Loucy (cell line): ENCODE measurements around the gene COBLL1.
A peak's percentile ranks its signal among the peaks of the same experiment; 100 is the strongest.

Experiments
- H2AFZ ChIP-seq: fragments of 200-600 bp; sonication (generic); 2 replicates; pipeline ENCODE4 v1.6.0; 2016; ENCODE audit warnings: antibody characterized with exemption, mild to moderate bottlenecking, low read length, moderate library complexity
- H3F3A ChIP-seq: fragments of 200-600 bp; 2 replicates; pipeline ENCODE4 v1.6.0; 2016; ENCODE audit warnings: antibody characterized with exemption, low read depth, mild to moderate bottlenecking
- H3K27me3 ChIP-seq: fragments of 200-600 bp; sonication (generic); 2 replicates; pipeline ENCODE4 v1.6.1; 2014; ENCODE audit warnings: low read length, mild to moderate bottlenecking; ENCODE audit not compliant: insufficient read depth, poor library complexity, severe bottlenecking
- H3K36me3 ChIP-seq: fragments of 200-600 bp; sonication (generic); 2 replicates; pipeline ENCODE4 v1.6.1; 2016; ENCODE audit warnings: low read length; ENCODE audit not compliant: insufficient read depth
- H3K4me1 ChIP-seq: fragments of 200-600 bp; sonication (generic); 2 replicates; pipeline ENCODE4 v1.5.1; 2014; ENCODE audit warnings: low read length, mild to moderate bottlenecking; ENCODE audit not compliant: insufficient read depth, poor library complexity, severe bottlenecking
- H3K4me2 ChIP-seq: fragments of 200-600 bp; sonication (generic); 2 replicates; pipeline ENCODE4 v1.6.0; 2014; ENCODE audit warnings: antibody characterized with exemption, low read length, low read depth, mild to moderate bottlenecking; ENCODE audit not compliant: poor library complexity, severe bottlenecking
- H3K4me3 ChIP-seq: fragments of 200-600 bp; sonication (generic); 2 replicates; pipeline ENCODE4 v1.5.1; 2014; ENCODE audit warnings: low read length, mild to moderate bottlenecking, mixed read lengths; ENCODE audit not compliant: poor library complexity, severe bottlenecking
- H3K79me2 ChIP-seq: fragments of 200-600 bp; sonication (generic); 2 replicates; pipeline ENCODE4 v1.6.1; 2014; ENCODE audit warnings: low read length; ENCODE audit not compliant: insufficient read depth
- H3K9ac ChIP-seq: fragments of 200-600 bp; sonication (generic); 2 replicates; pipeline ENCODE4 v1.6.0; 2014; ENCODE audit warnings: mild to moderate bottlenecking, low read depth, low read length, moderate library complexity; ENCODE audit not compliant: poor library complexity, severe bottlenecking
- H3K9me2 ChIP-seq: fragments of 200-600 bp; sonication (generic); replicated peaks from 2 replicates; pipeline ENCODE4 v1.6.1; 2016; ENCODE audit warnings: low read depth, low read length, mixed read lengths
- H3K9me3 ChIP-seq: fragments of 200-600 bp; sonication (generic); 2 replicates; pipeline ENCODE4 v1.6.1; 2014; ENCODE audit warnings: mild to moderate bottlenecking, antibody characterized with exemption, low read length, low read depth; ENCODE audit not compliant: insufficient read depth
- H4K20me1 ChIP-seq: fragments of 200-600 bp; sonication (generic); 2 replicates; pipeline ENCODE4 v1.6.0; 2014; ENCODE audit warnings: antibody characterized with exemption, low read length, mild to moderate bottlenecking; ENCODE audit not compliant: insufficient read depth, poor library complexity, severe bottlenecking
- CTCF ChIP-seq: fragments of 200-600 bp; sonication (generic); conservative IDR thresholded peaks from 2 replicates; pipeline ENCODE4 v1.5.1; 2014; ENCODE audit warnings: mild to moderate bottlenecking, antibody characterized with exemption, low read length
- EZH2phosphoT487 ChIP-seq: fragments of 200-600 bp; IDR thresholded peaks from 2 replicates; pipeline ENCODE4 v1.6.1; 2018; ENCODE audit warnings: antibody characterized with exemption, mild to moderate bottlenecking, moderate library complexity, borderline replicate concordance

COBLL1 gene

DNA sequence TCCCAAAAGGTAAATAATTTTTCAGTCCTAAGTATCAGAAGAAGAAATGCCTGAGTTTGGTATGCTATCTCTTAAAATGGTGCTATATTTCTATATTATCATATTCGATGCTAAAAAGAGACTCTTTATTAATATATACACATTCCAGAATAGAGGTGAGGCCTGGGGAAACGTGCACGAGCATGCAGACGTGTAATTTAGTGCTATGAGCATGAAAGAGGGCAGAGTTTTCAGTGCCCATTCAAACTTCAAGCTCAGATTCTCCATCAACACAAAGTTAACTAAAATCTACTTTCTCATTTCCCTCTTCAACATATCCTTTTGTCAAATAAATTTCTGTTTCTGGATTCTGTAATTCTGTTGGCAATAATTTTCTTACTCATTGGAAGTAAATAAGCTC, 5.7 kb upstream of the COBLL1 start:
- TF ChIP-seq EZH2phosphoT487 (no peak), CTCF (no peak)

GRCh38 chr2:164846276-164846675, 4.7 kb upstream of the COBLL1 start:
- no peak overlapping the region for H3K4me2 ChIP-seq
- TF ChIP-seq CTCF (no peak), EZH2phosphoT487 (no peak)
- H3K36me3 ChIP-seq, result no peaks in the 10 kb centered on the region
- no peaks in the 10 kb centered on the region for H3K9me3 ChIP-seq
- no peaks in the 10 kb centered on the region for H4K20me1 ChIP-seq
- H3K4me3 ChIP-seq, result no peak overlapping the region
- no peaks in the 10 kb centered on the region for H3F3A ChIP-seq
- no peak overlapping the region for H2AFZ ChIP-seq
- peaks cover 5% of the 10 kb centered on the region for H3K4me1 ChIP-seq
- H3K9me2 ChIP-seq, result no peaks in the 10 kb centered on the region
- H3K27me3 ChIP-seq, result no peaks in the 10 kb centered on the region
- no peak overlapping the region for H3K9ac ChIP-seq
- no peaks in the 10 kb centered on the region for H3K79me2 ChIP-seq

More for the DNA sequence above, 5.7 kb upstream of the COBLL1 start:
- no peak overlapping the region for H3K4me2 ChIP-seq
- H3F3A ChIP-seq, result no peaks in the 10 kb centered on the region
- H3K4me1 ChIP-seq, result peaks cover 5% of the 10 kb centered on the region
- H3K79me2 ChIP-seq, result no peaks in the 10 kb centered on the region
- H3K9me2 ChIP-seq, result no peaks in the 10 kb centered on the region
- H4K20me1 ChIP-seq, result no peaks in the 10 kb centered on the region
- H3K27me3 ChIP-seq, result no peaks in the 10 kb centered on the region
- no peak overlapping the region for H3K9ac ChIP-seq
- H3K4me3 ChIP-seq, result no peak overlapping the region
- no peaks in the 10 kb centered on the region for H3K36me3 ChIP-seq
- H3K9me3 ChIP-seq, result no peaks in the 10 kb centered on the region
- no peak overlapping the region for H2AFZ ChIP-seq

GRCh38 chr2:164843346-164843911, 1.8 kb upstream of the COBLL1 start:
- H3K4me2 ChIP-seq, result no peak overlapping the region
- no peaks in the 10 kb centered on the region for H4K20me1 ChIP-seq
- peaks cover 5% of the 10 kb centered on the region for H3K4me1 ChIP-seq
- H3K9ac ChIP-seq, result no peak overlapping the region
- H2AFZ ChIP-seq, result peak overlapping the region; percentile 11; the same call in 1 of the 2 replicates
- no peaks in the 10 kb centered on the region for H3K27me3 ChIP-seq
- no peaks in the 10 kb centered on the region for H3F3A ChIP-seq
- H3K79me2 ChIP-seq, result no peaks in the 10 kb centered on the region
- H3K9me2 ChIP-seq, result no peaks in the 10 kb centered on the region
- no peaks in the 10 kb centered on the region for H3K36me3 ChIP-seq
- H3K4me3 ChIP-seq, result no peak overlapping the region
- H3K9me3 ChIP-seq, result no peaks in the 10 kb centered on the region
- no peak for TF ChIP-seq CTCF
- TF ChIP-seq EZH2phosphoT487, result no peak
